Putamen (tissue), 1 donor: ENCODE data around the gene TLE3.

Experiments used
- DNase-seq: peaks from one replicate; pipeline ENCODE4 v3.0.0-alpha.2; 2016; ENCODE audit warnings: low spot score

TLE3 gene

DNA sequence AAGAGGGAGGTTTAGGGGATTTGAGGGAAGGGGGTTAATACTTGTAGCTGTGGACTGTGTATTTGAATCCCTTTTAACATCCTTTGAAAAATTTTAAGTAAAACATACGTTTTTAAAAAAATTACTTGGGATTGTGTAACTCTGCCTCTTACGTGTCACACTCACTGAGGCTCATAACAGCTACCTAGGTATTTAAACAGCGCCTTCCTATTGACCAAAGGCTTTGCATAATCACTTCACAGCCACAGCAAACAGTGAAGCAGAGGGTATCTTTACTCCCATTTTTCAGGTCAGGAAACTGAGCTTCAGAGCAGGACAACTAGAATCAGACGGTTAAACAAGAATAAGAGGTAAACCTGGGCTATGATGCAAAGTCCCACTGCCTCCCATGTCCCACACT lies 95.9 kb downstream of the TLE3 start:
- DNase-seq = no peak

DNA sequence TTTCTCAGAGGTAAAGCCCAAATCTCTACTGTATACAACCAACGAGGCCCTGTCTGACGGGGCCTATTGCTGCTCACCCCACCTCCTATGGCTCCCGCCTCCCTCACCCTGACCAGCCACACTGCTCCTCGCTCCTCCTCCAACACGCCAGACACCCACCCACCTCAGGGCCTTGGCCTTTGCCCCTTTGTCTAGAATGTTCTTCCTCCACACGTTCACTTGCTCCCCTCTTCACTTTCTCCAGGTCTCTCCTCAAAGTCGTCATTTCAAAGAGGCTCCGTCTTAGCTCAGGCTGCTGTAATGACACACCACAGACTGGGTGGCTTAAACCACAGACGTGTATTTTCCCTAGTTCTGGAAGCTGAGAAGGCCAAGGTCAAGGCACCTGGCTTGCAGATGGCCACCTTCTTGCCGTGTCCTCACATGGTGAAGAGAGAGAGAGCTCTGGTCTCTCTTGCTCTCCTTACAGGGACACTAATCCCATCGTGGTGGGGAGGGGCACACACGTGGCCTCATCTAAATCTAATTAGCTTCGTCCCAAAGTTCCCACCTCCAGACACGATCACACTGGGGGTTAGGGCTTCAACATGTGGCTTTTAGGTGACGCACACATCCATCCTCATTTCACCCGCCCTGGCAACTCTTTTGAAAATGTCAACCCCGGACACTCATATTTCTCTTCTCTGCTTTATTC lies 98.2 kb downstream of the TLE3 start:
- no peak for DNase-seq

GRCh38 chr15:69998541-69999391 lies 99.0 kb downstream of the TLE3 start:
- no peak for DNase-seq

DNA sequence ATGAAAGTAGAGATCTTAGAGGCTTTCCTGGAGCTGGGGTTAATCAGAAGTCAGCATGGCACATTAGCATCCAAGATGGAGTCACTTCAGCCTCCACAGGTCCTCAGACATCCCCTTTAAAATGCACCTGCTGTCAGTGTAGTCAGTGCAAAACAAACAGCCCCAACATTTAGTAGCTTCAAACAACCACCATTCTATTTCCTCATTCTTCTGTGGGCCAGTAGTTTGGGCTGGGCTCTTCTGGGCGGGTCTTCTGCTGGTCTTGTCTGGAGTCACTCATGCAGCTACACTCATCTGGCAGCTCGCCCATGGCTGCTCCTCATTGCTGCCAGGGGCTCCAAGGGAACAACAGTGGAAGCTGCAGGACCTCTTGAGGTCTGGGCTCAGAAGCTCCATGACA lies 99.9 kb downstream of the TLE3 start:
- DNase-seq = peak; percentile 32
